ENCODE data around the gene NPHS2.
A peak's percentile ranks its signal among the peaks of the same experiment; 100 is the strongest.

Gene NPHS2

GRCh38 chr1:179589509-179589908 lies 13.8 kb upstream of the NPHS2 start:
- Histone ChIP-seq H2BK5ac (ENCODE audit: low read depth, low read length, poor library complexity, severe bottlenecking) (no peak overlapping the region), H4K91ac (ENCODE audit: low read length) (no peak overlapping the region), H3K4me3 (ENCODE audit: insufficient read depth in 1 of 2, low read depth in 1 of 2, low read length in 2 of 2) (no peak overlapping the region), H3K14ac (ENCODE audit: low read length in 2 of 2) (no peak overlapping the region), H2BK120ac (ENCODE audit: low read depth, low read length) (no peak overlapping the region), H3K4ac (ENCODE audit: low read depth in 1 of 2, low read length in 2 of 2) (no peak overlapping the region), H3K27me3 (ENCODE audit: control insufficient read depth in 1 of 2, insufficient read depth in 1 of 2, low read length in 2 of 2) (peaks cover 51 to 76% of the 10 kb centered on the region in 2 experiments), H2BK12ac (ENCODE audit: low read length in 2 of 2) (no peak overlapping the region), H2AK5ac (ENCODE audit: low read length, severe bottlenecking) (no peak overlapping the region), H2BK15ac (ENCODE audit: low read depth, poor library complexity, severe bottlenecking) (no peak overlapping the region), H3K27ac (ENCODE audit: low read length, poor library complexity, severe bottlenecking) (no peak overlapping the region), H4K8ac (ENCODE audit: low read length) (no peak overlapping the region), H3K18ac (ENCODE audit: low read depth in 1 of 2, low read length in 2 of 2) (no peak overlapping the region), H3K9ac (ENCODE audit: low read length) (no peak overlapping the region), H3K79me1 (replicated peaks; ENCODE audit: low read length, poor library complexity, severe bottlenecking) (no peaks in the 10 kb centered on the region), H3K4me2 (ENCODE audit: low read length, poor library complexity, severe bottlenecking) (no peak overlapping the region), H3K9me3 (ENCODE audit: control insufficient read depth, low read length) (no peaks in the 10 kb centered on the region), H3K23ac (ENCODE audit: low read length in 2 of 2) (no peak overlapping the region), H3K36me3 (ENCODE audit: control insufficient read depth in 1 of 2, insufficient read depth in 2 of 2, low read depth in 1 of 2, low read length in 2 of 2) (no peaks in the 10 kb centered on the region), H3K4me1 (ENCODE audit: control insufficient read depth, insufficient read depth, low read depth, low read length) (peaks cover 13% of the 10 kb centered on the region), H2AFZ (ENCODE audit: low read depth, low read length) (no peak overlapping the region)
- 100% methylated on average over 4 of the region's 4 CpGs for WGBS
- no peak for DNase-seq

GRCh38 chr1:179588425-179589024 lies 12.8 kb upstream of the NPHS2 start:
- H2BK12ac ChIP-seq (ENCODE audit: low read length in 2 of 2), result no peak overlapping the region

GRCh38 chr1:179587336-179587735 lies 11.6 kb upstream of the NPHS2 start:
- no peak overlapping the region for H4K91ac ChIP-seq (ENCODE audit: low read length)
- no peak overlapping the region for H3K14ac ChIP-seq (ENCODE audit: low read length in 2 of 2)
- H3K4ac ChIP-seq (ENCODE audit: low read depth in 1 of 2, low read length in 2 of 2), result no peak overlapping the region
- no peak overlapping the region for H2BK120ac ChIP-seq (ENCODE audit: low read depth, low read length)
- no peak overlapping the region for H3K9ac ChIP-seq (ENCODE audit: low read length)
- H3K23ac ChIP-seq (ENCODE audit: low read length in 2 of 2), result no peak overlapping the region
- no peak overlapping the region for H3K18ac ChIP-seq (ENCODE audit: low read depth in 1 of 2, low read length in 2 of 2)
- no peak overlapping the region for H2BK5ac ChIP-seq (ENCODE audit: low read depth, low read length, poor library complexity, severe bottlenecking)
- H3K36me3 ChIP-seq (ENCODE audit: control insufficient read depth in 1 of 2, insufficient read depth in 2 of 2, low read depth in 1 of 2, low read length in 2 of 2), result no peaks in the 10 kb centered on the region
- no peak overlapping the region for H2AFZ ChIP-seq (ENCODE audit: low read depth, low read length)
- no peaks in the 10 kb centered on the region for H3K79me1 ChIP-seq (replicated peaks; ENCODE audit: low read length, poor library complexity, severe bottlenecking)
- no peak overlapping the region for H3K4me2 ChIP-seq (ENCODE audit: low read length, poor library complexity, severe bottlenecking)
- no peak for DNase-seq
- H3K27me3 ChIP-seq (ENCODE audit: control insufficient read depth in 1 of 2, insufficient read depth in 1 of 2, low read length in 2 of 2), result peaks cover 44 to 65% of the 10 kb centered on the region in 2 experiments
- H2AK5ac ChIP-seq (ENCODE audit: low read length, severe bottlenecking), result no peak overlapping the region
- H4K8ac ChIP-seq (ENCODE audit: low read length), result no peak overlapping the region
- 85% methylated on average over 6 of the region's 6 CpGs for WGBS
- no peak overlapping the region for H2BK12ac ChIP-seq (ENCODE audit: low read length in 2 of 2)
- no peak overlapping the region for H3K27ac ChIP-seq (ENCODE audit: low read length, poor library complexity, severe bottlenecking)
- H2BK15ac ChIP-seq (ENCODE audit: low read depth, poor library complexity, severe bottlenecking), result no peak overlapping the region
- no peak overlapping the region for H3K4me3 ChIP-seq (ENCODE audit: insufficient read depth in 1 of 2, low read depth in 1 of 2, low read length in 2 of 2)
- no peaks in the 10 kb centered on the region for H3K9me3 ChIP-seq (ENCODE audit: control insufficient read depth, low read length)
- H3K4me1 ChIP-seq (ENCODE audit: control insufficient read depth, insufficient read depth, low read depth, low read length), result peaks cover 13% of the 10 kb centered on the region

More at GRCh38 chr1:179588425-179589024, 12.8 kb upstream of the NPHS2 start:
- Histone ChIP-seq H3K27me3 (ENCODE audit: control insufficient read depth in 1 of 2, insufficient read depth in 1 of 2, low read length in 2 of 2) (peaks cover 53 to 71% of the 10 kb centered on the region in 2 experiments), H3K14ac (ENCODE audit: low read length in 2 of 2) (no peak overlapping the region), H2BK5ac (ENCODE audit: low read depth, low read length, poor library complexity, severe bottlenecking) (no peak overlapping the region), H2AFZ (ENCODE audit: low read depth, low read length) (no peak overlapping the region), H3K18ac (ENCODE audit: low read depth in 1 of 2, low read length in 2 of 2) (no peak overlapping the region), H3K4me3 (ENCODE audit: insufficient read depth in 1 of 2, low read depth in 1 of 2, low read length in 2 of 2) (no peak overlapping the region), H3K4me1 (ENCODE audit: control insufficient read depth, insufficient read depth, low read depth, low read length) (peaks cover 13% of the 10 kb centered on the region), H3K9ac (ENCODE audit: low read length) (no peak overlapping the region), H2BK120ac (ENCODE audit: low read depth, low read length) (no peak overlapping the region), H4K91ac (ENCODE audit: low read length) (peak overlapping the region; percentile 28), H2BK15ac (ENCODE audit: low read depth, poor library complexity, severe bottlenecking) (no peak overlapping the region), H4K8ac (ENCODE audit: low read length) (no peak overlapping the region), H2AK5ac (ENCODE audit: low read length, severe bottlenecking) (no peak overlapping the region), H3K4ac (ENCODE audit: low read depth in 1 of 2, low read length in 2 of 2) (no peak overlapping the region), H3K79me1 (replicated peaks; ENCODE audit: low read length, poor library complexity, severe bottlenecking) (no peaks in the 10 kb centered on the region), H3K4me2 (ENCODE audit: low read length, poor library complexity, severe bottlenecking) (no peak overlapping the region), H3K23ac (ENCODE audit: low read length in 2 of 2) (no peak overlapping the region), H3K27ac (ENCODE audit: low read length, poor library complexity, severe bottlenecking) (no peak overlapping the region), H3K9me3 (ENCODE audit: control insufficient read depth, low read length) (no peaks in the 10 kb centered on the region), H3K36me3 (ENCODE audit: control insufficient read depth in 1 of 2, insufficient read depth in 2 of 2, low read depth in 1 of 2, low read length in 2 of 2) (no peaks in the 10 kb centered on the region)
- no peak for DNase-seq
- 89% methylated on average over 18 of the region's 18 CpGs for WGBS

- Histone ChIP-seq H3K4me2 (ENCODE audit: low read length, poor library complexity, severe bottlenecking) (peak overlapping the region; percentile 76), H3K9ac (ENCODE audit: low read length) (peak overlapping the region; percentile 73), H3K4me3 (ENCODE audit: insufficient read depth in 1 of 2, low read depth in 1 of 2, low read length in 2 of 2) (peak overlapping the region; percentile 30 to 63), H3K36me3 (ENCODE audit: control insufficient read depth in 1 of 2, insufficient read depth in 2 of 2, low read depth in 1 of 2, low read length in 2 of 2) (no peaks in the 10 kb centered on the region), H2AFZ (ENCODE audit: low read depth, low read length) (no peak overlapping the region), H2BK120ac (ENCODE audit: low read depth, low read length) (no peak overlapping the region), H2BK12ac (ENCODE audit: low read length in 2 of 2) (no peak overlapping the region), H4K91ac (ENCODE audit: low read length) (no peak overlapping the region), H3K18ac (ENCODE audit: low read depth in 1 of 2, low read length in 2 of 2) (no peak overlapping the region), H3K23ac (ENCODE audit: low read length in 2 of 2) (no peak overlapping the region), H2AK5ac (ENCODE audit: low read length, severe bottlenecking) (no peak overlapping the region), H2BK15ac (ENCODE audit: low read depth, poor library complexity, severe bottlenecking) (no peak overlapping the region), H3K27me3 (ENCODE audit: control insufficient read depth in 1 of 2, insufficient read depth in 1 of 2, low read length in 2 of 2) (peaks cover 34 to 54% of the 10 kb centered on the region in 2 experiments), H3K4ac (ENCODE audit: low read depth in 1 of 2, low read length in 2 of 2) (no peak overlapping the region), H4K8ac (ENCODE audit: low read length) (no peak overlapping the region), H3K4me1 (ENCODE audit: control insufficient read depth, insufficient read depth, low read depth, low read length) (peaks cover 6% of the 10 kb centered on the region), H3K9me3 (ENCODE audit: control insufficient read depth, low read length) (no peaks in the 10 kb centered on the region), H3K27ac (ENCODE audit: low read length, poor library complexity, severe bottlenecking) (no peak overlapping the region), H2BK5ac (ENCODE audit: low read depth, low read length, poor library complexity, severe bottlenecking) (no peak overlapping the region), H3K14ac (ENCODE audit: low read length in 2 of 2) (no peak overlapping the region), H3K79me1 (replicated peaks; ENCODE audit: low read length, poor library complexity, severe bottlenecking) (no peaks in the 10 kb centered on the region)
- no peak for DNase-seq
- WGBS, result 17% methylated on average over 46 of the region's 60 CpGs
Measured at GRCh38 chr1:179586107-179586823, 10.5 kb upstream of the NPHS2 start.

Data from mesenchymal stem cell (in vitro differentiated cells and primary cell).